T-helper 9 cell (primary cell): Measurements from ENCODE around the gene POU2AF1.
"Not testable (repeated sequence)": the region's sequence is repeated elsewhere in the genome, so short reads cannot be mapped to it uniquely, and the experiment has no call there.

Source experiments
- DNase-seq: peaks from one replicate; pipeline ENCODE4 v3.0.0-alpha.2; 2020

Gene POU2AF1

GRCh38 chr11:111344032-111344431 is 35.0 kb downstream of the POU2AF1 start:
- no peak for DNase-seq

- DNase-seq, result no peak
Observed at GRCh38 chr11:111342329-111342728, 36.7 kb downstream of the POU2AF1 start.

GRCh38 chr11:111339758-111340388 is 39.2 kb downstream of the POU2AF1 start:
- no peak for DNase-seq

- no peak for DNase-seq
Observed at GRCh38 chr11:111336582-111337256, 42.4 kb downstream of the POU2AF1 start.

DNA sequence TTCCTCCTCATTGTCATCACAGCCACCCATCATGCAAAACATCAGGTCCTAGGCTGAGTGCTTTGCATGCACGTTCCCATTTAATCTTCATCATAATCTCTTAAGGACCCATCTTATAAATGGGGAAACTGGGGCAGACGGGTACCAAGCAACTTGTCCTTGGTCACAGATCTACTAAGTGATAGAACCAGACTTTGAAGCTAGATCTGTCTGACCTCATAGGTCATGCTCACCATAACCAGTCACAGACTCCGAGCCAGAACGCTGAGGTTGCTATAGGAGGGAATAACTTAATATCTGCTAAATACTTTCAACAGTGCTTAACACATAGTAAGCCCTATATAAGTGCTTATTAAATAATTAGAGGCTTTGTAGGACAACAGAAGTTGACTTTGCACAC is 43.0 kb downstream of the POU2AF1 start:
- DNase-seq, result no peak

GRCh38 chr11:111335549-111335948 is 43.5 kb downstream of the POU2AF1 start:
- no peak for DNase-seq

DNA sequence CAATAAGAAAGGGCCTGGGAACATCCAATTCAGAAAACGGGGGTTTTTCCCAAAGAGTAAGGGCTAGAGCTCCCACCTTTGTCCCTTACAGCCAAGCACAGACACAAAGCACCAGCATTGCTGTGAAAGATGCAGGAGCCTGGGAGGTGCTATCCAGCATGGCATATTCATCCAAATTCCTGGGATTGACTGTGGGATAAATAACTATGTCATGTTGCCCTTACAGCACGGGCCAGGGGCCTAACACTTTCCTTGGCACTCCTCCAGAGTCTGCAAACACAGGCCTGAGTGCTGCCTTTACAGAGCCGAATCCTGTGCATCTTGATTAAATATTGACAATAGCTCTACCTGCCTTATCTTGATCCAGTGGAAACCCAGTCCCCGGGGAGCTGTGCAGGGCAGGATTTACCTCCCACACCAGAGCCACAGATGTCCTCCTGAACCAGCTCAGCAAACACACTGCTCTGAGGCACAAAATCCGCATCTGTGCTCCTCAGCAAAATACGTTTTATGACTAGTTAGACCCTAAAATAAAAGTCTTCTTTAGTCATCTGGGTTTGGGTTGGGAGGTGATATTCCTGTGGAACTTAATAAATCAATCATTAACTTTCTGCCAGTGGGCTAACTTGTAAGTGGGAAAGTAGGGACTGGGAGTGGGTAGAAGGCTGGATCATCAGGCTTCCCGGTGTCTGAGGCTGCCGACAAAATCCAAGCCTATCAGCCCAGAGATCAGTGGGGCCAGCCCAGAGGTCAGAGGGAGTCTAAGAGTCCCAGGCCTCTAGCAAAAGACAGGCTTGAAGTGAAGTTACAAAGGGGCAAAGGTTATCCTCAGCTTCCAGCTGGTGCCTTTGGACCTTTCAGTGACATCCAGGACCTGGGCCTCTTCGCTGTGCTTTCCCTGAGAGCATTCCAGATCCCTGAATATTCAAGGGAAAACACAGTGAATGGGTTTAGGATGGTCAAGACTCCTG is 44.3 kb downstream of the POU2AF1 start:
- no peak for DNase-seq

GRCh38 chr11:111331711-111332479 is 47.2 kb downstream of the POU2AF1 start:
- DNase-seq, result no peak

DNA sequence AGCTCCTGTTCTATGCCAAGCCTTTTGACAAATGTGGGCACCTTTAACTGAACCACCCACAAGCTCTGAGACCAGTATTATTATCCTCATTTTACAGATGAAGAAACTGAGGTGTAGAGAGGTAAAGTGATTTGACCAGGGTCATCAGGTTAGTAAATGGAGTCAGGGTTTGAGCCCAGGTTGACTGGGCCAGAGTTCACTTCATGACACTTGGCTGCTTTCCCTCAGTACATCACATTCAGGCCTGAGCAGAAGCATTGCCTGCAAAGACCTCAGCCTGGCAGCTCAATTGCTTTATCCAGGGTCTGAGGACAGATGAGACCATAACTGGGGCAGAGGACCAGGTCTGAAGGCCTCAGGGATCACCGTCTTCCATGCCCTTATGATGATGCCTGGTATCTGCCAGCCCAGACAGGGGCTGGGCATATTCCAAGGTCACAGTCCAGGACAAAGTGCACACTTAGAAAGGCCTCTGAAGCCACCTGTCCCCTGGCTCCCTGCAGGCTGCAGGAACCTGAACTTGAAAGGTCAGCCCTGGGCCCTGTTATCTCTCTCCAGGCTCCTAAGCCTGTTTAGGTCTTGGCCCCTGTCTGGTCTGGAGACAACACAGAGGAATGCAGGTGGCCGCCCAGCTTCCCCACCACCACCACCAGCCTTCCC is 48.7 kb downstream of the POU2AF1 start:
- no peak for DNase-seq

DNA sequence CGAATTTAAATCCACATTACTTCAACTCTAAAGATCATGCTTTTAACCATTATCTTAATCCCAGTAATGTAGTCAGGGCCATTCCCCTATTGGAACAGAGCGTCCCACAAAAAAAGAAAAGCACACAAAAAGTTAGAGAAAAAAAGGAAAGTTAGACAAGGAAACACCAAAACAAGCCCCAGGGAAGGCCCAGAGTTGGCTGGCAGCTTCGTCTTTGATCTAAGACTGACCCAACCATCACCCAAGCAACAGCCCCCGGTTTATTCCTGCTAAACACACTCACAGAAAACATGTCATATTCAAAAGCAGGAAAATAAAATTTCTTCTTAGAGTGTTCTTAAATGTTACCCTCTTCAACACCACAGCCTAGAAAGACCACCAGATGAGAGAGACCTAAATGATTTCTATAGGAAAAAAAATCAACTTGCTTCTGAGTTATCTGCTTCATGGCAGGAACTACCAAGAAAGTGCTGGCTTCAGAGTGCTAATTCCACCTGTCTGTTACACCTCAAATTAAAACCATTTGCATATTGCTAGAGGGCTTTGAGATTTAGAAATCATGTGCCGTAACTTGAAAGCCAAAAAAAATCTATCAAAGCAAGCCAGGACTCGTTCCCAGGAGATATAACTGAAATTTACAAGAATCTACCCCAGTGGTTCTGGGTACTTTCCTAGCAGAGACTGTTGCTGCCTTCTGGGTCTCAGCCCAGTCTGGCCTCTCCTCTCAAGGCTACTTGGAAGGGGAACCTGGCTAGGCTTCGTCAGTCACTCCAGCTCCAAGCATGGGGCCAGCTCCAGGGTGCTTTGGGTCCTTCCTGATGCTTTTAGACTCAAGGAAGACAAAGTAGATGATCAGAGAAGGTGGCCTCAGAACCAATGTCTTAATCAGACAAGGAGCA is 49.5 kb downstream of the POU2AF1 start:
- DNase-seq, result no peak

- DNase-seq, result no peak
Observed at GRCh38 chr11:111327908-111328624, 51.0 kb downstream of the POU2AF1 start.

DNA sequence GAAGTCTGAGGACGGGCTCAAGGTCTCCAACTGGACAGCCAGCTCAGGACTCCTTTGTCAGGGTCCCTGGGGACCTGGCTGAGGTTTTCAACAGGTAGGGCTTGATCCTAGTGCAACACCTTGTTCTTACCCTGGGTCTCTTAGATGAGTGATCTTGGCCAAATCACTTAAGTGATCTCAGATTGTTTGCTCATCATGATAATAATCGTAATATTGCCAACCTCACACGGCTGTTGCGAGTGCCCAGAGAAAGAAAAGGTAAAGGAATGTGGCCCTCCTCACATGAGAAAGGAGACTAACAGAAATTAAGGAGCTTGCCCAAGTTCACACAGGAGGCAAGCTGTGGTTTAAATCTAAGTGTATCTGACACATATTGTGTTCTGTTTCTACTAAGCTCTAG is 52.3 kb downstream of the POU2AF1 start:
- no peak for DNase-seq

GRCh38 chr11:111325259-111325658 is 53.8 kb downstream of the POU2AF1 start:
- DNase-seq, result no peak

DNA sequence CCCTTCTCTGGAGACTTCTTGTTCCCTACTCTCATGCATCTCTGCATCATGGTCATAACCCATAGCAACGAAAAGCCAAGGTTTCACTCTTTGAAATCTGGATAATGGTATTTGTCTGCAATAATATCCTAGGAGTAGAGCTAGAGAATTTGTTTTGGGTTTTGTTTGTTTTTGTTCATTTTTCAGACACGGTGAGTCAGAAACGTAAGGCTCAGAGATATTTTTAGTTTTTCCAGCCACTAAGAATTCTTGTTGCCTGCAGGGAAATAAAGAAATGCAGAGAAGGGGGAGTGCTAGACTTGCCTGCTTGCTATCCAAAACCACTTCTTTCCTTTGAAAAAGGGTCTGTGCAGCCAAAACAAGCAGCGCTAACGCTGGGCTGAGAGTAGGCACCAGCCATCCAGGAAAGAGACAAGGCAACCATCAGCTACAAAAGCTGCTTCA is 54.8 kb downstream of the POU2AF1 start:
- no peak for DNase-seq

- no peak for DNase-seq
Observed at GRCh38 chr11:111322534-111322933, 56.5 kb downstream of the POU2AF1 start.

DNA sequence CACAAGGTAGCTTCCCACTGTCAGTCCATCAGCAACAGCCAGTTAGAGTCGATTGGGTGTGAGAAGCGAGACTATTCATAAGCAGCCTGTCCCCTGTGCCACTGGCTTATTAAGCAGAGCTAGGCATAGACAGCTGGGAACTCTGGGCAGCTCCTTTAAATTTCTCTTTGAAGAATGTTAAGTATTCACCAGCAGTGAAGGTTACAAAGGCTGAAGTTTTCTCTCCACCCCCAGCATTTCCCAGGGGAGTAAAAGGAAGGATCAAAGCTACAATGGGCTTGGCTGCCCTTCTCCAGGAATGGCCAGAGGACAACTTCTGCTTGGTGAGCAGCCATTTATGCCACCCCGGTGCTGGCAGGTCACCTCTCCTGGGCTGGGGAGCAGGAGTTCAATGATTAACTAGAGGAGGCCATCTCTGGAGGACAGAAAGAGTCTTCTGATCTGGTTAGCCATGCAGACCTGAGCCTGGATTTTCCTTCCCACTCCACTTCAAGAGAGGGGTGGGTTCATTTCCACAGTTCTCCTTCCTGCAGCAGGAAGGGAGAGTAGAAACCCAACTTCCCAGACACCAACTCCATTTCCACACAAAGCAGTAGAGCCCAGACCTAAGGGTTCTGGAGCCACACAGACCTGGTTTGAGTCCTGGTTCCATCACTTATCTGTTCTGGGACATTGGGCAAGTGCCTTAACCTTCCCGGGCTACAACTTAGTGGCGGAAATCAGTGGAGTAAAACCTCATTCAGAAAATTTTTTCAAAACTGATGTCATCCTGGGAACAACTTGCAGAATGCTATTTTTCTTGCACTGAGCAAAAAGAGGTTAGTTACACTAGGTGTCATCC is 58.1 kb downstream of the POU2AF1 start:
- no peak for DNase-seq

GRCh38 chr11:111320199-111320598 is 58.9 kb downstream of the POU2AF1 start:
- not testable (repeated sequence) for DNase-seq

- DNase-seq, result no peak
Observed at GRCh38 chr11:111319296-111319695, 59.8 kb downstream of the POU2AF1 start.

DNA sequence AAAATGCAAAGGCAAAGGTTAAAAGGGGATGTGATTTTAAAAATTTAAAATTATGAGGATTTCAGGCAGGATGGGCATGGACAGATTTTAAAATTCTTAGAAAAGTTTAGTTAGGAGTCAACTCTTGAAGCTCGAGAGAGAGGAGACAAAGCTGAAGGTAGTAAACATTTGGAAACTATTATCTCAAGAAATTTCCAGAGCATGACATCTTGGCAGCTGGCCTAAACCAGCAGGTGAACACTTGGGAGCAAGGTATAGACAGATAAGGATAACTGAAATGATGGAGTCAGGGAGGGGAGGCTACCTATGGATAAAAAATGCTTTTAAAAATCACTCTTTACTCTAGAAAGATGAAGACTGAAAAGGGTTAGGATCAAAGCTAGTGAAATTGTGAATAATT is 67.0 kb downstream of the POU2AF1 start:
- no peak for DNase-seq
